ENCODE results near the gene TEKT5. TPM values are rescaled to one million over a fixed set of nuclear protein-coding genes. Genes with fewer than 3 reads are reported as not detected.
A peak's percentile ranks its signal among the peaks of the same experiment; 100 is the strongest.

TEKT5 gene
- total RNA-seq, 1 experiment from 2014 or later: not detected

DNA sequence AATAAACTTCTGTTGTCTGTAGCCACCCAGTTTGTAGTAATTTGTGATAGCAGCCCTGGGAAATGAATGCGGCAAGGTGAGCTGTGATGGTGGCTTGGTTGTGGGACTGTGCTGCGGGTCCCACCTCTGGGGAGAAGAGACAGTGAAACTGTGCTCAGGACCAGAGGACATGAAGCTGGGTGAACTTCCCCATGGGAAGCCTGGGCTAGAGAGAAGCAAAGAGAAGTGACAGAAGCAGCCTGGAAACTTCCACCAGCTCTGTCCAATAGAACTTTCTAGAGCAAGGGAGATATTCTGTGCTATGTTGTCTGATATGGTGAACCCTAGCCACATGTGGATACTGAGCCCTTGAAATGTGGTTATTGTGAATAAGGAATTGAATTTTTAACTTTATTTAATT, 62.8 kb downstream of the TEKT5 start:
- Histone ChIP-seq H3K36me3 (ENCODE audit: low read depth) (no peaks in the 10 kb centered on the region), H3K4me2 (no peak overlapping the region), H2AFZ (no peak overlapping the region), H3K9me2 (ENCODE audit: insufficient read depth) (no peaks in the 10 kb centered on the region), H3F3A (ENCODE audit: insufficient read depth, low read depth) (no peaks in the 10 kb centered on the region), H3K9me3 (ENCODE audit: insufficient read depth, low read depth) (no peaks in the 10 kb centered on the region), H3K27ac (no peak overlapping the region), H3K4me1 (replicated peaks; ENCODE audit: insufficient read depth) (no peaks in the 10 kb centered on the region), H3K79me2 (ENCODE audit: low read depth) (no peaks in the 10 kb centered on the region), H3K4me3 (no peak overlapping the region), H4K20me1 (ENCODE audit: insufficient read depth) (no peaks in the 10 kb centered on the region), H3K27me3 (ENCODE audit: insufficient read depth, low read depth) (no peaks in the 10 kb centered on the region)
- TF ChIP-seq, protein P1, sequence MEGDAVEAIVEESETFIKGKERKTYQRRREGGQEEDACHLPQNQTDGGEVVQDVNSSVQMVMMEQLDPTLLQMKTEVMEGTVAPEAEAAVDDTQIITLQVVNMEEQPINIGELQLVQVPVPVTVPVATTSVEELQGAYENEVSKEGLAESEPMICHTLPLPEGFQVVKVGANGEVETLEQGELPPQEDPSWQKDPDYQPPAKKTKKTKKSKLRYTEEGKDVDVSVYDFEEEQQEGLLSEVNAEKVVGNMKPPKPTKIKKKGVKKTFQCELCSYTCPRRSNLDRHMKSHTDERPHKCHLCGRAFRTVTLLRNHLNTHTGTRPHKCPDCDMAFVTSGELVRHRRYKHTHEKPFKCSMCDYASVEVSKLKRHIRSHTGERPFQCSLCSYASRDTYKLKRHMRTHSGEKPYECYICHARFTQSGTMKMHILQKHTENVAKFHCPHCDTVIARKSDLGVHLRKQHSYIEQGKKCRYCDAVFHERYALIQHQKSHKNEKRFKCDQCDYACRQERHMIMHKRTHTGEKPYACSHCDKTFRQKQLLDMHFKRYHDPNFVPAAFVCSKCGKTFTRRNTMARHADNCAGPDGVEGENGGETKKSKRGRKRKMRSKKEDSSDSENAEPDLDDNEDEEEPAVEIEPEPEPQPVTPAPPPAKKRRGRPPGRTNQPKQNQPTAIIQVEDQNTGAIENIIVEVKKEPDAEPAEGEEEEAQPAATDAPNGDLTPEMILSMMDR (conservative IDR thresholded peaks at IDR 0.05): no peak
- no peak for TF ChIP-seq EZH2 (IDR thresholded peaks at IDR 0.05; ENCODE audit: low read depth)
- no TSS peak for BruUV-seq (replicated peaks)
- no peak for DNase-seq
- ChIA-PET CTCF (no interaction called here), POLR2A (ENCODE audit: unreplicated experiment) (interaction anchor here (0.6 kb wide), 1 partner anchor 21 kb away, joined by 5 read pairs; no protein-coding TSS in a partner anchor)
- intact Hi-C loops (cut with micrococcal nuclease; ENCODE audit: unreplicated experiment): no loop called here

DNA sequence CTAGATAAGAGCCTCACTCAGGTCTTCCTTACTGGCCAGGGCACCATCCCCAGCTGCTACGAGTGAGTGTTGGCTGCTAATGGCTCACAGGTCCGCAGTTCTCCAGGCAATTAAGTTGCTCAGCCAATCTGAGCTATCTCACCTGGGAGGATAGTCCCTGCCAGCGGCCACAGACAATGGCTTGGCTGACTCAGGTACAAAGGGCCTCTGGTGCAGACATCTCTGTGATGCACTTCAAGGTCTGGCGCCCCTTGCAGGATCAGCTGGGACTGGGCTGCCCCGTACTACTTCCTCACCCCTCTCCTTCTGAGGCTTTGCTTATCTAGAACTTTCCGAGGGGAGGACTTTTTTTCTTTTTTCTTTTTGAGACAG, 65.2 kb downstream of the TEKT5 start:
- no peak overlapping the region for H3K4me3 ChIP-seq
- no peak for DNase-seq
- CTCF ChIA-PET: no interaction called here
- H3K27ac ChIP-seq: no peak overlapping the region
- H3K4me1 ChIP-seq (replicated peaks; ENCODE audit: insufficient read depth): peaks cover 9% of the 10 kb centered on the region; the same call in 1 of the 2 replicates
- H4K20me1 ChIP-seq (ENCODE audit: insufficient read depth): no peaks in the 10 kb centered on the region
- TF ChIP-seq, protein P1 (conservative IDR thresholded peaks at IDR 0.05): no peak
- no peak for TF ChIP-seq EZH2 (IDR thresholded peaks at IDR 0.05; ENCODE audit: low read depth)
- H3F3A ChIP-seq (ENCODE audit: insufficient read depth, low read depth): peaks cover 5% of the 10 kb centered on the region; the same call in 1 of the 2 replicates
- H2AFZ ChIP-seq: no peak overlapping the region
- H3K79me2 ChIP-seq (ENCODE audit: low read depth): no peaks in the 10 kb centered on the region
- POLR2A ChIA-PET (ENCODE audit: unreplicated experiment): no interaction called here
- intact Hi-C loops (cut with micrococcal nuclease; ENCODE audit: unreplicated experiment): no loop called here
- no peaks in the 10 kb centered on the region for H3K36me3 ChIP-seq (ENCODE audit: low read depth)
- no peaks in the 10 kb centered on the region for H3K9me2 ChIP-seq (ENCODE audit: insufficient read depth)
- H3K9me3 ChIP-seq (ENCODE audit: insufficient read depth, low read depth): no peaks in the 10 kb centered on the region
- H3K4me2 ChIP-seq: no peak overlapping the region
- BruUV-seq (replicated peaks): no TSS peak
- H3K27me3 ChIP-seq (ENCODE audit: insufficient read depth, low read depth): no peaks in the 10 kb centered on the region

DNA sequence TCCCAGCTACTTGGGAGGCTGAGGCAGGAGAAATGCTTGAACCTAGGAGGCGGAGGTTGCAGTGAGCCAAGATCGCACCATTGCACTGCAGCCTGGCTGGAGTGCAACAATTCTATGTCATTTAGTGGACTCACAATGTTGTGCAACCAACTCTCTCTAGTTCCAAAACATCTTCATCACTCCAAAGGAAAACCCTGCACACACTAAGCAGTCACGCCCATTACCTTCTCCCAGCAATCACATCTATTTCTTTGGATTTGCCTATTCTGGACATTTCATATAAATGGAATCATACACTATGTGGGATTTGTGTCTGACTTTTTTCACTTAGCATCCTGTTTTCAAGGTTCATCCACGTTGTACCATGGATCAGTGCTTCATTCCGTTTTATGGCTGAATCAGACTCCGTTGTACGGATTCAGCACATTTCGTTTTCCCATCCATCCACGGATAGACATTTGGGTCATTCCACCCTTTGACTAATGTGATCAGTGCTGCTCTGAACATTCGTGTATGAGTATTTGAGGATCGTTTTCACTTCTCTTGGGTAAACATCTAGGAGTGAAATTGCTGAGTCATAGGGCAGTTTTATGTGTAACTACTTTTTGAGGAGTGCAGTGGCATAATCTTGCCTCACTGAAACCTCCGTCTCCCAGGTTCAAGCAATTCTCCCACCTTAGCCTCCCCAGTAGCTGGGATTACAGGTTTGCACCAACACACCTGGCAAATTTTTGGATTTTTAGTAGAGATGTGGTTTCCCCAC, 69.0 kb downstream of the TEKT5 start:
- no TSS peak for BruUV-seq (replicated peaks)
- CTCF ChIA-PET: no interaction called here

More for the DNA sequence above, 69.0 kb downstream of the TEKT5 start:
- no peaks in the 10 kb centered on the region for H3K36me3 ChIP-seq (ENCODE audit: low read depth)
- H3K79me2 ChIP-seq (ENCODE audit: low read depth): no peaks in the 10 kb centered on the region
- intact Hi-C loops (cut with micrococcal nuclease; ENCODE audit: unreplicated experiment): no loop called here
- TF ChIP-seq, protein P1 (conservative IDR thresholded peaks at IDR 0.05): no peak
- TF ChIP-seq EZH2 (IDR thresholded peaks at IDR 0.05; ENCODE audit: low read depth): no peak
- H3K27ac ChIP-seq: peak overlapping the region; percentile 40
- POLR2A ChIA-PET (ENCODE audit: unreplicated experiment): no interaction called here
- peaks cover 5% of the 10 kb centered on the region; the same call in 1 of the 2 replicates for H3F3A ChIP-seq (ENCODE audit: insufficient read depth, low read depth)
- H3K4me3 ChIP-seq: no peak overlapping the region
- H3K9me2 ChIP-seq (ENCODE audit: insufficient read depth): no peaks in the 10 kb centered on the region
- 0 out of 2 replicates have a peak overlapping the region, but pooled peaks have one; percentile 13 for H2AFZ ChIP-seq
- H3K4me2 ChIP-seq: no peak overlapping the region
- H4K20me1 ChIP-seq (ENCODE audit: insufficient read depth): no peaks in the 10 kb centered on the region
- H3K9me3 ChIP-seq (ENCODE audit: insufficient read depth, low read depth): no peaks in the 10 kb centered on the region
- peaks cover 9% of the 10 kb centered on the region; the same call in 1 of the 2 replicates for H3K4me1 ChIP-seq (replicated peaks; ENCODE audit: insufficient read depth)
- H3K27me3 ChIP-seq (ENCODE audit: insufficient read depth, low read depth): no peaks in the 10 kb centered on the region
- DNase-seq: peak in 1 of 2 experiments; percentile 51

Data from PC-9 (cell line).